ENCODE data around the gene PDP2.

DNA sequence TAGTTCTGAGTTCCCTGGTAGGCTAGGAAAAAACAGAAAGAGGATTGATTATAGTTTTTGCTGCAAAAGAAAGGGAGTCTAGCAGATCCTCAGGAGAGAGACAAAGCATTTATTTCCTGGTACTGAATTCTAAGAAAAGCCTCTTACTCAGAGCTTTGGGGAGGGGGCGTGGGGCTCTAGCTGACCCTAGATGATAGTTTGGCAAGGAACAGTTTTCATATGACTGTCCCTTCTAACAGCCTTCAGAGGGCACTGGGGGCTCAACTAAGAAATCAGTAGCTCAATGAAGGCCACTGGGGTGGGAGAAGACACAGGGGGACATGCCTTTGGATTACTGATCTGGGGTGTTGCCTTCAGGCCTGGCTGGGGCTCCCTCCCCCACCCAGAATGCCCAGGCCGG is 32.1 kb upstream of the PDP2 start:
- TF ChIP-seq POLR2AphosphoS5 (IDR thresholded peaks at IDR 0.05; ENCODE audit: low read depth, low read length) (no peak), TAF1 (IDR thresholded peaks at IDR 0.05; ENCODE audit: borderline replicate concordance, insufficient read depth, low read length) (no peak)

Data from PFSK-1 (cell line).